Fibroblast of the aortic adventitia (primary cell): ENCODE results near the gene CPLX1. TPM values are rescaled to one million over a fixed set of nuclear protein-coding genes. Genes with fewer than 3 reads are reported as not detected.
"Not testable (repeated sequence)": the region's sequence is repeated elsewhere in the genome, so short reads cannot be mapped to it uniquely, and the experiment has no call there.

Experiments
- DNase-seq: peaks from one replicate; pipeline ENCODE4 v3.0.0-alpha.2; 2010; ENCODE audit warnings: low read depth
- H3K4me3 ChIP-seq: 2 replicates; pipeline ENCODE4 v1.5.1; 2011; ENCODE audit warnings: low read depth, mild to moderate bottlenecking, control low read depth, low read length, moderate library complexity
- CTCF ChIP-seq: IDR thresholded peaks from 2 replicates; pipeline ENCODE4 v1.5.1; 2011; ENCODE audit warnings: mild to moderate bottlenecking, low read length, control low read depth, inconsistent platforms; ENCODE audit not compliant: insufficient read depth
- total RNA-seq: library from RNA; depleted of rRNA; stranded (reverse); fragments of >200 nt; gene quantifications from 2 replicates; pipeline ENCODE4 v1.2.3, GENCODE V29; 2012; ENCODE audit warnings: low replicate concordance

Gene CPLX1
- total RNA-seq, 1 donor, result not detected

- no peak for DNase-seq
- TF ChIP-seq CTCF, result no peak
- no peak overlapping the region for H3K4me3 ChIP-seq
Observed at GRCh38 chr4:761739-762138, 64.2 kb downstream of the CPLX1 start.

- TF ChIP-seq CTCF, result no peak
- H3K4me3 ChIP-seq, result no peak overlapping the region
- no peak for DNase-seq
Observed at GRCh38 chr4:761086-761485, 64.8 kb downstream of the CPLX1 start.

GRCh38 chr4:760616-761015 lies 65.3 kb downstream of the CPLX1 start:
- no peak for TF ChIP-seq CTCF
- no peak for DNase-seq
- no peak overlapping the region for H3K4me3 ChIP-seq

GRCh38 chr4:759810-760209 lies 66.1 kb downstream of the CPLX1 start:
- not testable (repeated sequence) for DNase-seq, H3K4me3 ChIP-seq

- DNase-seq, result no peak
- no peak overlapping the region for H3K4me3 ChIP-seq
- TF ChIP-seq CTCF, result no peak
Observed at GRCh38 chr4:757111-757510, 68.8 kb downstream of the CPLX1 start.

GRCh38 chr4:754221-755120 lies 71.5 kb downstream of the CPLX1 start:
- H3K4me3 ChIP-seq, result no peak overlapping the region
- TF ChIP-seq CTCF, result no peak
- no peak for DNase-seq

GRCh38 chr4:753186-753585 lies 72.7 kb downstream of the CPLX1 start:
- not testable (repeated sequence) for DNase-seq, H3K4me3 ChIP-seq
